Stimulated activated naive CD8-positive, alpha-beta T cell treated with anti-CD3 and anti-CD28 coated beads, Interleukin-15, Interleukin-2, amounts not matched to agents 100 ng/mL and 50 ng/mL, for 24 hours (primary cell): ENCODE data around the gene KIF2C.
A peak's percentile ranks its signal among the peaks of the same experiment; 100 is the strongest.
"Not testable (repeated sequence)": the region's sequence is repeated elsewhere in the genome, so short reads cannot be mapped to it uniquely, and the experiment has no call there.

Source experiments
- H3K27ac Mint-ChIP-seq: one replicate; pipeline ENCODE4 v1.8.0; 2021; ENCODE audit warnings: mild to moderate bottlenecking, mixed read lengths
- H3K27me3 Mint-ChIP-seq: one replicate; pipeline ENCODE4 v1.8.0; 2021; ENCODE audit warnings: mixed read lengths
- H3K36me3 Mint-ChIP-seq: one replicate; pipeline ENCODE4 v1.8.0; 2021; ENCODE audit warnings: low read depth, mixed read lengths
- H3K4me1 Mint-ChIP-seq: one replicate; pipeline ENCODE4 v1.8.0; 2021; ENCODE audit warnings: low read depth, mixed read lengths
- H3K4me3 Mint-ChIP-seq: one replicate; pipeline ENCODE4 v1.8.0; 2021; ENCODE audit warnings: mild to moderate bottlenecking, mixed read lengths
- H3K9me3 Mint-ChIP-seq: one replicate; pipeline ENCODE4 v1.8.0; 2021; ENCODE audit warnings: mixed read lengths

Gene KIF2C

DNA sequence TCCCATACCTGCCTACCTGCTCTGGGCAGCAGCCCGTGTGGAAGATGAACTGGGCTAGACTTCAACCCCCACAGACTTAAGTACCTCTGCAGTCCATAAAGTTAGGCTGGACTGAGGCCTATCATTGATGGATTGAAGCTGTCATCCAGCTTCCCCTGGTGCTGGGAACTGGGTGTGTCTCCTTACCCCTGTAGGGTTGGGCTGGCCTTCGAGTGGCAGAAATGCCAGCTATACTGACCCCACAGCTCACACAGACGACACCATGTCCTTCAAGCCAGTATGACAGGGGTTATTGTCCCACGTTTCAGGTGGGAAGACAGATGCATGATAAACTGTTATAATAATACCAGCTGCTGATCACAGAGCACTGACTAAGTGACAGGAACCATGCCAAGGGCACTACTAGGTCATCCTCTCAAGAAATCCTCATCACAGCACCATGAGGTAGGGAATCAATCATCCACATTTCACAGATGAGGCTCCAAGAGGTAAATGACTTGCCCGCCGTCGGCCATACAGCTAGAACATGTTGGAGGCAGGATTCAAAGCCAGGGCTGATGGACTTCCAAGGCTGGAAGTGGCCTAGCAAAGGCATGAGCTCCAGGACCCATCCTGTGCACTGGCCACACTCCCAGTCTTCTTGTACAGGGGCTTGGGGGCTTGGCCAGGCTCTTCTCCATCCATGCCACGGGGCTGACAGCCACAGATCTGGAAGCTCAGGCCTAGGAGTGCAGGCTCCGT lies 48.7 kb downstream of the KIF2C start, which contains the start of gene BEST4:
Gene BEST4 (minus strand): TSS at position 51 of the 741 bp plus-strand sequence. CDS start 465 bp downstream, outside the sequence.
- H3K27ac Mint-ChIP-seq: no peak within 1 kb of the TSS
- H3K4me1 Mint-ChIP-seq: peaks cover 27% of the 10 kb centered on the region

GRCh38 chr1:44790968-44791801 lies 51.5 kb downstream of the KIF2C start:
- H3K27ac Mint-ChIP-seq: no peak overlapping the region
- no peak overlapping the region for H3K4me3 Mint-ChIP-seq
- no peaks in the 10 kb centered on the region for H3K36me3 Mint-ChIP-seq
- H3K4me1 Mint-ChIP-seq: peaks cover 4% of the 10 kb centered on the region
- no peaks in the 10 kb centered on the region for H3K9me3 Mint-ChIP-seq
- no peaks in the 10 kb centered on the region for H3K27me3 Mint-ChIP-seq

More for the DNA sequence above, 48.7 kb downstream of the KIF2C start, which contains the start of gene BEST4:
- Mint-ChIP-seq H3K4me3 (no peak within 1 kb of the TSS), H3K36me3 (no peaks in the 10 kb centered on the region), H3K9me3 (no peaks in the 10 kb centered on the region), H3K27me3 (no peaks in the 10 kb centered on the region)

DNA sequence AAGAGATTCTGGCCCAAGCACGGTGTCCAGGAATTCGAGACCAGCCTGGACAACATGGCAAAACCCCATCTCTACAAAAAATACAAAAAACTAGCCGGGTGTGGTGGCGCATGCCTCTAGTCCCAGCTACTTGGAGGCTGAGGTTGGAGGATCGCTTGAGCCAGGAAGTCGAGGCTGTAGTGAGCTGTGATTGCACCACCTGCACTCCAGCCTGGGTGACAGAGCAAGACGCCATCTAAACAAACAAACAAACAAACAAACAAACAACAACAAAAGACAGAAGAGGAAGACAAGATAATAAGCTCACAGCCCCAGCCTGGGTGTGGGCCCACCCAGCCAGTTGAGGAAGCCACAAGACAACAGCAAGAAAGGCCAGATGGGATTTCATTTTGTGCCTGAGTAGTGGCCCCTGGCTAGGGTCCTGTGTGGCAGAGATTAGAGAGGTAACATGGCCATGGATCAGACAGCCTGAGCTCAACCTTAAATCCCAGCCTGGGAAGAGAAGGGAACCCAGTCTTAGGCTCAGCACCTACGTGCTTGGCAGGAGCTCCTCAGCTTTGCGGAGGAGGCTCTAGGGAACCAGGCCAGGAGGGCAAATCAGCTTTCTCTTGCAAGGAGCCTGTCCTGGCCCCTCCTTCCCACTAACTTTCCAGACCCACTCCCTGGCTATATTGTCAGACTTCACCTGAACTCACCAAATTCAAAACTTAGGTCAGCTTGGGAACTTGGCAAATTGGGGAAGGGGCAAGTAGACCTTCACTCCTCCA lies 53.3 kb downstream of the KIF2C start:
- Mint-ChIP-seq H3K4me3 (no peak overlapping the region), H3K27me3 (no peaks in the 10 kb centered on the region), H3K36me3 (no peaks in the 10 kb centered on the region), H3K4me1 (no peaks in the 10 kb centered on the region), H3K9me3 (no peaks in the 10 kb centered on the region), H3K27ac (no peak overlapping the region)

- Mint-ChIP-seq H3K4me1 (peaks cover 26% of the 10 kb centered on the region), H3K36me3 (peaks cover 17% of the 10 kb centered on the region)
- H3K4me3 Mint-ChIP-seq, H3K9me3 Mint-ChIP-seq, H3K27ac Mint-ChIP-seq, H3K27me3 Mint-ChIP-seq: not testable (repeated sequence)
Measured at GRCh38 chr1:44797886-44798285, 58.2 kb downstream of the KIF2C start.

DNA sequence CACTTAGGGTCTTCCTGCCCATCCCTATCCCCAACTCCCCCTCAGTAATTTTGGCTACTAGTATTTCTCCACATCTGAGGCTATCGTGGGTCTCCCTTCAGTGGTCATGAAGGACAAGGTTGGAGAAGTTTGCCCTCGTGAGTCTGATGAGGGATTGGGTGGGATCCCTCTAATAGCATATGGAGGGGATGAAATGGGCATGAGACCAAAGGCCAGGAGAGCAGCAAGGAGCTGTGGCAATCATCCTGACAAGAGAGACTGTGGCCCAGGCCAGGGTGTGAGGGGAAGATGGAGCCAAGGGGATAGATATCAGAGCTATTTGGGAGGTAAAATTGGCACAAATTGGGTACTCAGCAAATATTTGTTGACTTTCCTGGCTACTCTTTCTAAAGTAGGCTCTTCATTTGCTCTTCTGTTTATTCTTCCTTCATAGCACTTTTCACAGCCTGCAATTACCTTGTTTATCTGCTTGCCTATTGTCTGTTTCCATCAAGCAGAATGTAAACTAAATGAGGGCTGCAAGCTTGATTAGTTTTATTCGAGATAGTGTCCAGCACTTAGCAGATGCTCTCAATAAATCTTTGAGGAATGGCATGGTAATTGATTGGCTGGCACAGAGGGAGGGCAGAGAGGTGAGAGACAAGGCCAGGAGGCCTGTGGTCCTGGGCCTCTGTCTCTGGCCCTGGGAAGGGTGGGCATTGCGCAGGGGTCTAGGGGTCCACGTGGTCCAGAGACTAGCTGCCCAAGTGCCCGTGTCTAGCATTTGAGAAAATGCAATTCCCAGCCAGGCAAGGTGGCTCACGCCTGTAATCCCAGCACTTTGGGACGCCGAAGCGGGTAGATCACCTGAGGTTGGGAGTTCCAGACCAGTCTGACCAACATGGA lies 59.1 kb downstream of the KIF2C start:
- Mint-ChIP-seq H3K9me3 (no peaks in the 10 kb centered on the region), H3K27me3 (no peaks in the 10 kb centered on the region), H3K27ac (peak overlapping the region; percentile 97), H3K36me3 (peaks cover 26% of the 10 kb centered on the region), H3K4me1 (peaks cover 35% of the 10 kb centered on the region), H3K4me3 (no peak overlapping the region)

GRCh38 chr1:44799770-44800584 lies 60.3 kb downstream of the KIF2C start, which contains the start of gene PLK3:
TSS of gene PLK3 (plus strand) at chr1:44800377. CDS start at chr1:44800464, 87 bp downstream.
- no peaks in the 10 kb centered on the region for H3K27me3 Mint-ChIP-seq
- H3K4me3 Mint-ChIP-seq: peak within 1 kb of the TSS; percentile 96
- H3K4me1 Mint-ChIP-seq: peaks cover 47% of the 10 kb centered on the region
- H3K9me3 Mint-ChIP-seq: no peaks in the 10 kb centered on the region
- H3K27ac Mint-ChIP-seq: peak within 1 kb of the TSS; percentile 97
- H3K36me3 Mint-ChIP-seq: peaks cover 38% of the 10 kb centered on the region

DNA sequence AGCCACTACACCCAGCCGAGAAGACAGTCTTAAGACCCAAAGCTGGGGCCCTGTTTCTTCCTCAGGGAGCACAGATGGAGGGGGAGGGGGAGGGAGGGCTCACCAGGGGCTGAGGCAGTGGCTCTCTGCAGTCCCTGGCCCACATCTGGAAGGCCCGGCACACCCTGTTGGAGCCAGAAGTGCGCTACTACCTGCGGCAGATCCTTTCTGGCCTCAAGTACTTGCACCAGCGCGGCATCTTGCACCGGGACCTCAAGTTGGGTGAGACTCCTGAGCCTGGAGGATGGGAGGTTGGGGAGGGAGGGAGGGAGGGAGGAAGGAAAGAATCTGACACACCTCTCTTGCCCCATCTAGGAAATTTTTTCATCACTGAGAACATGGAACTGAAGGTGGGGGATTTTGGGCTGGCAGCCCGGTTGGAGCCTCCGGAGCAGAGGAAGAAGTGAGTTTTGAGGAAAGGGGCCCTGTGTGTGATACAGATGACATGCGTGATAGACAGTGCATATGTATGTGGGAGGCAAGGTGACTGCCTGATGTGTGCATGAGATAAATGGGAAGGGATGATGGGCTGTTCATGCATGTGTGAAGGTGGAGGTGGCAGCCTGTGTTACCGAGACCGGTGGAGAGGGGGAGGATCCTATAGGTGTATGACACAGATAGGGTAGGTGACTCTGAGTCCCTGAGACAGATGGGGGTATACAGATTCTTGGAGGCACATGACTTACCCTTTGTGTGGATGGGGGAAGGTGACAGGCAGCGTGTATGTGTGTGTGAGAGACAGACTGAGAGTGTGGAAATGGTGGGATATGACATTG lies 62.1 kb downstream of the KIF2C start:
- H3K9me3 Mint-ChIP-seq: no peaks in the 10 kb centered on the region

DNA sequence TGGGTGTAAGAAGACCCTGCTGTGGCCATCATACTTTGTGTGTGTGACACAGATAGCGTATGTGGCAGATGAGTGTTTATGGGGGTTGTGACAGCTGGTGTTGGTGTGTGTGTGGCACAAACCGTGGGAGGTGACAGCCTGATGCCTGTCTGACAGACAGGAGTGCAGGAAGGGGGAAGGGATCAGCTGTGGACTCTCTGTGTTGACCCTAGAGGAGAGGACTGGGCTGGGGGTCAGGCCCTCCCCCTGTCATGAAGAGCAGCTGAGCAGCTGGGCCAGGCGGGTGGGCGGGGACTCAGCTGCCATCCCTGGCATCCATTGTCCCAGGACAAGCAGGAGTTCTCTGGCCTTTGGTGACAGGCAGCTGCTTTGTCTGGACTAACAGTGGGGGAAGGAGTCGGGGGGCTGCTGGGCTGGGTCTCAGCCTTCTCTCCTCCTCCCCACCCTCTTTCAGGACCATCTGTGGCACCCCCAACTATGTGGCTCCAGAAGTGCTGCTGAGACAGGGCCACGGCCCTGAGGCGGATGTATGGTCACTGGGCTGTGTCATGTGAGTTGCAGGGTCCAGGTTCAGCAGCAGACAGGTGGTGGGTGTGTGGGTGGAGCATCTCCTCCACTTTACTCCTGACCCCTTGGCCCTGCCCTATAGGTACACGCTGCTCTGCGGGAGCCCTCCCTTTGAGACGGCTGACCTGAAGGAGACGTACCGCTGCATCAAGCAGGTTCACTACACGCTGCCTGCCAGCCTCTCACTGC lies 62.8 kb downstream of the KIF2C start:
- Mint-ChIP-seq H3K27ac (peak overlapping the region; percentile 96), H3K36me3 (peaks cover 56% of the 10 kb centered on the region), H3K4me3 (peak overlapping the region; percentile 96), H3K9me3 (no peaks in the 10 kb centered on the region), H3K4me1 (peaks cover 67% of the 10 kb centered on the region), H3K27me3 (no peaks in the 10 kb centered on the region)

More for the DNA sequence above, 62.1 kb downstream of the KIF2C start:
- peak overlapping the region; percentile 96 for H3K4me3 Mint-ChIP-seq
- H3K4me1 Mint-ChIP-seq: peaks cover 59% of the 10 kb centered on the region
- H3K36me3 Mint-ChIP-seq: peaks cover 49% of the 10 kb centered on the region
- H3K27ac Mint-ChIP-seq: peak overlapping the region; percentile 96
- no peaks in the 10 kb centered on the region for H3K27me3 Mint-ChIP-seq

DNA sequence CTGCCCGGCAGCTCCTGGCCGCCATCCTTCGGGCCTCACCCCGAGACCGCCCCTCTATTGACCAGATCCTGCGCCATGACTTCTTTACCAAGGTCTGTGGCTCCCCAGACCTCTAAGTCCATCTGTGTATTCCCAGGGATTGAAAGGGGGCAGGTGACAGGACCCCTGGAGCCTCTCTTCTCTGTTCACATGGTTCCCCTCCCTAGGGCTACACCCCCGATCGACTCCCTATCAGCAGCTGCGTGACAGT lies 63.4 kb downstream of the KIF2C start:
- Mint-ChIP-seq H3K9me3 (no peaks in the 10 kb centered on the region), H3K27me3 (no peaks in the 10 kb centered on the region), H3K4me1 (peaks cover 72% of the 10 kb centered on the region), H3K27ac (peak overlapping the region; percentile 96), H3K4me3 (peak overlapping the region; percentile 96), H3K36me3 (peaks cover 56% of the 10 kb centered on the region)

DNA sequence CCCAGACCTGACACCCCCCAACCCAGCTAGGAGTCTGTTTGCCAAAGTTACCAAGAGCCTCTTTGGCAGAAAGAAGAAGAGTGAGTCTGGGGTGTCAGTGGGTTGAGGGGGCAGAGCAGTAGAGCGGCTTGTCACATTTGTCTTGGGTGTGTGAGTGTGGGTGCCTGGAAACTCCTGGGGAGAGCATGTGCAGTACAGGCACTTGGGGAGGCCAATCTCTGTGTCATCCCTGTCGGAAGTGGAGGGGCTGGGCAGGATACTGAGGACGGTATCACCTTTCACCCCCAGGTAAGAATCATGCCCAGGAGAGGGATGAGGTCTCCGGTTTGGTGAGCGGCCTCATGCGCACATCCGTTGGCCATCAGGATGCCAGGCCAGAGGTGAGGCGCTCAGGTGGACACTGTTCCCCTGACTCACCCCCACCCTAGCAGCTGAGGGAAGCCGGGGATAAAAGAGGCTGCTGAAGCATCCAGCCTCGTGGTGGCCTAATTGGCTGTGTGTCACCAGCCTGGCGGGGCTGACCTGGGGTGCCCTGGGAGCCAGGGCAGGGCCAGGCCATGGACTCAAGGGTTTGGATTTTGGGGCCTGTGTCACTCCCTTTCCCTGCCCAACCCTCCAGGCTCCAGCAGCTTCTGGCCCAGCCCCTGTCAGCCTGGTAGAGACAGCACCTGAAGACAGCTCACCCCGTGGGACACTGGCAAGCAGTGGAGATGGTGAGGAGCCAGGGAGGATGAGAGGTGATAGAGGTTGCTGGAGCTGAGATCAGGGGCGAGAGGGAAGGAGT lies 63.9 kb downstream of the KIF2C start:
- Mint-ChIP-seq H3K4me3 (peak overlapping the region; percentile 96), H3K27ac (peak overlapping the region; percentile 96), H3K36me3 (peaks cover 56% of the 10 kb centered on the region), H3K27me3 (no peaks in the 10 kb centered on the region), H3K4me1 (peaks cover 76% of the 10 kb centered on the region), H3K9me3 (no peaks in the 10 kb centered on the region)

- Mint-ChIP-seq H3K36me3 (peaks cover 64% of the 10 kb centered on the region), H3K4me1 (peaks cover 83% of the 10 kb centered on the region), H3K4me3 (peak overlapping the region; percentile 38), H3K9me3 (no peaks in the 10 kb centered on the region), H3K27ac (peak overlapping the region; percentile 96), H3K27me3 (no peaks in the 10 kb centered on the region)
Measured at GRCh38 chr1:44805311-44806024, 65.8 kb downstream of the KIF2C start.
